Neural cell (in vitro differentiated cells): ENCODE data around the gene GPR142. TPM values are rescaled to one million over a fixed set of nuclear protein-coding genes. Genes with fewer than 3 reads are reported as not detected.

Experiments
- H2AFZ ChIP-seq: fragments of 200-600, 300-800 bp; sonication (generic), shearing (Covaris generic); 2 replicates; pipeline ENCODE4 v1.6.0; 2014; ENCODE audit warnings: low read depth, mild to moderate bottlenecking, antibody characterized with exemption, low read length, moderate library complexity
- H3F3A ChIP-seq: fragments of 200-600 bp; shearing (Covaris generic); 2 replicates; pipeline ENCODE4 v1.6.1; 2016; ENCODE audit warnings: mild to moderate bottlenecking, moderate library complexity, mixed read lengths, antibody characterized with exemption, low read length; ENCODE audit not compliant: insufficient read depth, poor library complexity, severe bottlenecking
- H3K27ac ChIP-seq: fragments of 200-600, 300-800 bp; sonication (generic), shearing (Covaris generic); 2 replicates; pipeline ENCODE4 v1.5.1; 2014; ENCODE audit warnings: mild to moderate bottlenecking, low read length, moderate library complexity
- H3K27me3 ChIP-seq: fragments of 300-800, 200-600 bp; sonication (generic), shearing (Covaris generic); 2 replicates; pipeline ENCODE4 v1.6.0; 2014; ENCODE audit warnings: mild to moderate bottlenecking, low read depth, low read length, moderate library complexity; ENCODE audit not compliant: insufficient read depth
- H3K36me3 ChIP-seq: fragments of 300-800, 200-600 bp; sonication (generic), shearing (Covaris generic); 2 replicates; pipeline ENCODE4 v1.5.1; 2014; ENCODE audit warnings: mild to moderate bottlenecking, antibody characterized with exemption, low read length, moderate library complexity; ENCODE audit not compliant: insufficient read depth
- H3K4me2 ChIP-seq: fragments of 300-800, 200-600 bp; sonication (generic), shearing (Covaris generic); 2 replicates; pipeline ENCODE4 v1.6.0; 2014; ENCODE audit warnings: mild to moderate bottlenecking, low read length
- H3K4me3 ChIP-seq: fragments of 300-800, 200-600 bp; sonication (generic), shearing (Covaris generic); 2 replicates; pipeline ENCODE4 v1.5.1; 2014; ENCODE audit warnings: mild to moderate bottlenecking, low read length, moderate library complexity
- H3K79me2 ChIP-seq: fragments of 200-600 bp; shearing (Covaris generic); replicated peaks from 2 replicates; pipeline ENCODE4 v1.6.0; 2014; ENCODE audit warnings: mild to moderate bottlenecking, low read length, moderate library complexity; ENCODE audit not compliant: insufficient read depth
- H3K9ac ChIP-seq: fragments of 300-800, 200-600 bp; sonication (generic), shearing (Covaris generic); 2 replicates; pipeline ENCODE4 v1.6.1; 2016; ENCODE audit warnings: mild to moderate bottlenecking, low read length, mixed read lengths
- H3K9me2 ChIP-seq: fragments of 200-600 bp; shearing (Covaris generic); 2 replicates; pipeline ENCODE4 v1.6.1; 2016; ENCODE audit warnings: mild to moderate bottlenecking, low read length, mixed read lengths; ENCODE audit not compliant: insufficient read depth
- H3K9me3 ChIP-seq: fragments of 200-600, 300-800 bp; sonication (generic), shearing (Covaris generic); 2 replicates; pipeline ENCODE4 v1.6.1; 2016; ENCODE audit warnings: mild to moderate bottlenecking, mixed run types, low read length, moderate library complexity, mixed read lengths
- H4K20me1 ChIP-seq: fragments of 200-600 bp; shearing (Covaris generic); 2 replicates; pipeline ENCODE4 v1.6.1; 2016; ENCODE audit warnings: mild to moderate bottlenecking, mixed run types; ENCODE audit not compliant: insufficient read depth
- CTCF ChIP-seq: fragments of 450-650 bp; IDR thresholded peaks from 2 replicates; pipeline ENCODE4 v1.5.1; 2014; ENCODE audit warnings: antibody characterized with exemption, mild to moderate bottlenecking, moderate library complexity; ENCODE audit not compliant: poor library complexity, severe bottlenecking
- EP300 ChIP-seq: fragments of 450-650 bp; conservative IDR thresholded peaks from 2 replicates; pipeline ENCODE4 v1.6.1; 2014; ENCODE audit warnings: antibody characterized with exemption, mild to moderate bottlenecking, moderate library complexity; ENCODE audit not compliant: poor library complexity, severe bottlenecking
- EZH2 ChIP-seq: fragments of 200-600, 300-800 bp; shearing (Covaris generic), sonication (generic); IDR thresholded peaks from 2 replicates; pipeline ENCODE4 v1.6.1; 2014; ENCODE audit warnings: antibody characterized with exemption, low read length, borderline replicate concordance, mild to moderate bottlenecking; ENCODE audit not compliant: insufficient read depth, poor library complexity, severe bottlenecking
- MXI1 ChIP-seq: fragments of 450-650 bp; conservative IDR thresholded peaks from 2 replicates; pipeline ENCODE4 v1.6.1; 2014; ENCODE audit warnings: antibody characterized with exemption, mild to moderate bottlenecking; ENCODE audit not compliant: poor library complexity, severe bottlenecking
- POLR2AphosphoS5 ChIP-seq: IDR thresholded peaks from 2 replicates; pipeline ENCODE4 v1.6.1; 2012
- RAD21 ChIP-seq: fragments of 450-650 bp; conservative IDR thresholded peaks from 2 replicates; pipeline ENCODE4 v1.6.1; 2014; ENCODE audit warnings: antibody characterized with exemption, mild to moderate bottlenecking, moderate library complexity
- REST ChIP-seq: IDR thresholded peaks from 2 replicates; pipeline ENCODE4 v1.6.1; 2012; ENCODE audit warnings: borderline replicate concordance
- SMC3 ChIP-seq: fragments of 450-650 bp; conservative IDR thresholded peaks from 2 replicates; pipeline ENCODE4 v1.6.1; 2014; ENCODE audit warnings: antibody characterized with exemption, mild to moderate bottlenecking, moderate library complexity; ENCODE audit not compliant: poor library complexity
- TAF1 ChIP-seq: IDR thresholded peaks from 2 replicates; pipeline ENCODE4 v1.6.1; 2012; ENCODE audit warnings: low read depth
- polyA plus RNA-seq: library from polyadenylated mRNA; depleted of rRNA; stranded (reverse); fragments of >200 nt; gene quantifications from 2 replicates; pipeline ENCODE4 v1.2.3, GENCODE V29; 2014

Gene GPR142
- polyA plus RNA-seq, 1 donor from 2014 or later: not detected

- H3K4me2 ChIP-seq: no peak overlapping the region
- no peaks in the 10 kb centered on the region for H3K9me3 ChIP-seq
- TF ChIP-seq CTCF (no peak), EZH2 (no peak), MXI1 (no peak), RAD21 (no peak), SMC3 (no peak), POLR2AphosphoS5 (no peak), TAF1 (no peak), REST (no peak), EP300 (no peak)
- H3K9ac ChIP-seq: no peak overlapping the region
- no peak overlapping the region for H3K27ac ChIP-seq
- peaks cover 10% of the 10 kb centered on the region for H3K27me3 ChIP-seq
- H3K79me2 ChIP-seq: no peaks in the 10 kb centered on the region
- H3K9me2 ChIP-seq: no peaks in the 10 kb centered on the region
- H3K36me3 ChIP-seq: no peaks in the 10 kb centered on the region
- H4K20me1 ChIP-seq: no peaks in the 10 kb centered on the region
- H2AFZ ChIP-seq: no peak overlapping the region
- no peaks in the 10 kb centered on the region for H3F3A ChIP-seq
- no peak overlapping the region for H3K4me3 ChIP-seq
These were observed 9.9 kb upstream of the GPR142 start for GRCh38 chr17:74357466-74357809.

- no peak overlapping the region for H3K27ac ChIP-seq
- H3K36me3 ChIP-seq: no peaks in the 10 kb centered on the region
- H3F3A ChIP-seq: no peaks in the 10 kb centered on the region
- no peak overlapping the region for H2AFZ ChIP-seq
- no peaks in the 10 kb centered on the region for H4K20me1 ChIP-seq
- no peaks in the 10 kb centered on the region for H3K27me3 ChIP-seq
- no peak overlapping the region for H3K4me2 ChIP-seq
- no peak overlapping the region for H3K9ac ChIP-seq
- TF ChIP-seq SMC3 (no peak), RAD21 (no peak), MXI1 (no peak), EZH2 (no peak), REST (no peak), TAF1 (no peak), CTCF (no peak), EP300 (no peak), POLR2AphosphoS5 (no peak)
- no peaks in the 10 kb centered on the region for H3K9me2 ChIP-seq
- no peaks in the 10 kb centered on the region for H3K9me3 ChIP-seq
- H3K4me3 ChIP-seq: no peak overlapping the region
- no peaks in the 10 kb centered on the region for H3K79me2 ChIP-seq
These were observed 8.6 kb upstream of the GPR142 start for GRCh38 chr17:74358697-74359096.
